Smooth muscle cell (in vitro differentiated cells): Measurements from ENCODE around the gene CDH16. TPM values are rescaled to one million over a fixed set of nuclear protein-coding genes. Genes with fewer than 3 reads are reported as not detected.

Source experiments
- DNase-seq: peaks from one replicate; lab custom pipeline; 2025; ENCODE audit not compliant: unreplicated experiment; lab: John Stamatoyannopoulos, UW
- H2AFZ ChIP-seq: fragments of 200-600 bp; sonication (generic); 2 replicates; pipeline ENCODE4 v1.6.0; 2016; ENCODE audit warnings: antibody characterized with exemption, low read depth, mild to moderate bottlenecking
- H3F3A ChIP-seq: fragments of 200-600 bp; sonication (generic); 2 replicates; pipeline ENCODE4 v1.6.0; 2017; ENCODE audit warnings: antibody characterized with exemption, low read depth
- H3K27ac ChIP-seq: fragments of 200-600 bp; sonication (generic); 2 replicates; pipeline ENCODE4 v1.5.1; 2016; ENCODE audit warnings: low read depth, mild to moderate bottlenecking
- H3K27me3 ChIP-seq: fragments of 200-600 bp; sonication (generic); 2 replicates; pipeline ENCODE4 v1.6.1; 2016; ENCODE audit warnings: low read depth, mild to moderate bottlenecking
- H3K36me3 ChIP-seq: fragments of 200-600 bp; sonication (generic); 2 replicates; pipeline ENCODE4 v1.5.1; 2016; ENCODE audit warnings: low read depth
- H3K4me1 ChIP-seq: fragments of 200-600 bp; sonication (generic); 2 replicates; pipeline ENCODE4 v1.5.1; 2016; ENCODE audit warnings: low read depth
- H3K4me2 ChIP-seq: fragments of 200-600 bp; sonication (generic); 2 replicates; pipeline ENCODE4 v1.6.0; 2016; ENCODE audit warnings: mild to moderate bottlenecking
- H3K4me3 ChIP-seq: fragments of 200-600 bp; sonication (generic); 2 replicates; pipeline ENCODE4 v1.5.1; 2016; ENCODE audit warnings: mild to moderate bottlenecking
- H3K79me2 ChIP-seq: fragments of 200-600 bp; sonication (generic); 2 replicates; pipeline ENCODE4 v1.6.0; 2016; ENCODE audit warnings: low read depth, mild to moderate bottlenecking
- H3K9ac ChIP-seq: fragments of 200-600 bp; sonication (generic); 2 replicates; pipeline ENCODE4 v1.6.0; 2016; ENCODE audit warnings: low read depth
- H3K9me3 ChIP-seq: fragments of 200-600 bp; sonication (generic); replicated peaks from 2 replicates; pipeline ENCODE4 v1.5.1; 2016; ENCODE audit warnings: low read depth
- H4K20me1 ChIP-seq: fragments of 200-600 bp; sonication (generic); 2 replicates; pipeline ENCODE4 v1.6.0; 2016; ENCODE audit warnings: low read depth
- CTCF ChIP-seq: fragments of 200-600 bp; sonication (generic); IDR thresholded peaks from 2 replicates; pipeline ENCODE4 v1.5.1; 2017; ENCODE audit warnings: borderline replicate concordance, mild to moderate bottlenecking, antibody characterized with exemption; ENCODE audit not compliant: insufficient read depth, poor library complexity, severe bottlenecking
- WGBS: methylation state at CpG from one replicate; pipeline ENCODE4 v1.1.7; 2016; ENCODE audit warnings: low lambda C conversion rate; 5-methylcytosine and 5-hydroxymethylcytosine counted together
- polyA plus RNA-seq: library from polyadenylated mRNA; unstranded; fragments of >200 nt; fragmentation: Nextera tagmentation; extraction: Ambion mirVana; gene quantifications from 2 replicates; pipeline ENCODE4 v1.2.1, GENCODE V29; 2016
- total RNA-seq: library from RNA; depleted of rRNA; stranded (reverse); fragments of >200 nt; gene quantifications from 2 replicates; pipeline ENCODE4 v1.2.3, GENCODE V29; 2014

CDH16 gene
- total and polyA plus RNA-seq, 2 experiments from 2014 or later, result not detected

GRCh38 chr16:66942981-66943380, 24.3 kb upstream of the CDH16 start:
- no peak overlapping the region for H3K4me2 ChIP-seq
- H3K4me3 ChIP-seq, result no peak overlapping the region
- H3K4me1 ChIP-seq, result no peaks in the 10 kb centered on the region
- H2AFZ ChIP-seq, result no peak overlapping the region
- H3K27me3 ChIP-seq, result no peaks in the 10 kb centered on the region
- H3K79me2 ChIP-seq, result no peaks in the 10 kb centered on the region
- H3K27ac ChIP-seq, result no peak overlapping the region
- H3K9me3 ChIP-seq, result no peaks in the 10 kb centered on the region
- H3K36me3 ChIP-seq, result no peaks in the 10 kb centered on the region
- no peak for DNase-seq
- TF ChIP-seq CTCF, result no peak
- H3K9ac ChIP-seq, result no peak overlapping the region
- H4K20me1 ChIP-seq, result peaks cover 12% of the 10 kb centered on the region
- 98% methylated on average over 5 of the region's 5 CpGs for WGBS
- H3F3A ChIP-seq, result peaks cover 2% of the 10 kb centered on the region

GRCh38 chr16:66940236-66940635, 21.6 kb upstream of the CDH16 start:
- Histone ChIP-seq H3K4me2 (no peak overlapping the region), H3K27ac (no peak overlapping the region), H3K9ac (no peak overlapping the region), H3K36me3 (no peaks in the 10 kb centered on the region), H3K4me1 (peaks cover 9% of the 10 kb centered on the region), H2AFZ (no peak overlapping the region), H3F3A (no peaks in the 10 kb centered on the region), H3K4me3 (no peak overlapping the region), H3K79me2 (peaks cover 15% of the 10 kb centered on the region), H3K27me3 (no peaks in the 10 kb centered on the region), H3K9me3 (no peaks in the 10 kb centered on the region), H4K20me1 (peaks cover 25% of the 10 kb centered on the region)
- no peak for TF ChIP-seq CTCF
- DNase-seq, result no peak
- 96% methylated on average over 16 of the region's 16 CpGs for WGBS

GRCh38 chr16:66939366-66939765, 20.7 kb upstream of the CDH16 start:
- H3K9ac ChIP-seq, result no peak overlapping the region
- H3K4me3 ChIP-seq, result no peak overlapping the region
- TF ChIP-seq CTCF, result no peak
- H3F3A ChIP-seq, result no peaks in the 10 kb centered on the region
- no peak for DNase-seq
- H3K4me2 ChIP-seq, result no peak overlapping the region
- H3K4me1 ChIP-seq, result peaks cover 11% of the 10 kb centered on the region
- no peak overlapping the region for H3K27ac ChIP-seq
- no peak overlapping the region for H2AFZ ChIP-seq
- H3K36me3 ChIP-seq, result no peaks in the 10 kb centered on the region
- H3K27me3 ChIP-seq, result no peaks in the 10 kb centered on the region
- H3K79me2 ChIP-seq, result peaks cover 19% of the 10 kb centered on the region
- no peaks in the 10 kb centered on the region for H3K9me3 ChIP-seq
- peaks cover 25% of the 10 kb centered on the region for H4K20me1 ChIP-seq

- no peak for DNase-seq
- Histone ChIP-seq H3K4me3 (no peak overlapping the region), H3K9me3 (no peaks in the 10 kb centered on the region), H3K79me2 (peaks cover 25% of the 10 kb centered on the region), H3F3A (no peaks in the 10 kb centered on the region), H3K36me3 (no peaks in the 10 kb centered on the region), H3K4me2 (no peak overlapping the region), H4K20me1 (peaks cover 29% of the 10 kb centered on the region), H3K27me3 (no peaks in the 10 kb centered on the region), H2AFZ (no peak overlapping the region), H3K27ac (no peak overlapping the region), H3K9ac (no peak overlapping the region), H3K4me1 (peaks cover 16% of the 10 kb centered on the region)
- 95% methylated on average over 10 of the region's 10 CpGs for WGBS
- no peak for TF ChIP-seq CTCF
Measured at GRCh38 chr16:66937725-66938337, 19.1 kb upstream of the CDH16 start.
